Karpas-422 (cell line): Measurements from ENCODE around the gene DCTN3. TPM values are rescaled to one million over a fixed set of nuclear protein-coding genes. Genes with fewer than 3 reads are reported as not detected.

ENCODE experiments used
- DNase-seq: peaks from one replicate; pipeline ENCODE4 v3.0.0-alpha.2; 2015
- H2AFZ ChIP-seq: fragments of 200-600 bp; sonication (generic); 2 replicates; pipeline ENCODE4 v1.6.1; 2014; ENCODE audit warnings: antibody characterized with exemption, low read length, mixed read lengths
- H3K27ac ChIP-seq: fragments of 200-600 bp; sonication (generic); 2 replicates; pipeline ENCODE4 v1.5.1; 2014; ENCODE audit warnings: mild to moderate bottlenecking, low read length, moderate library complexity
- H3K27me3 ChIP-seq: fragments of 200-600 bp; sonication (generic); 2 replicates; pipeline ENCODE4 v1.6.1; 2014; ENCODE audit warnings: low read length, mixed read lengths
- H3K36me3 ChIP-seq: fragments of 200-600 bp; sonication (generic); 2 replicates; pipeline ENCODE4 v1.6.1; 2014; ENCODE audit warnings: low read length, mixed read lengths; ENCODE audit not compliant: insufficient read depth
- H3K4me1 ChIP-seq: fragments of 200-600 bp; sonication (generic); 2 replicates; pipeline ENCODE4 v1.6.1; 2014; ENCODE audit warnings: mild to moderate bottlenecking, low read length, mixed read lengths
- H3K4me2 ChIP-seq: fragments of 200-600 bp; sonication (generic); 2 replicates; pipeline ENCODE4 v1.6.1; 2014; ENCODE audit warnings: low read length, low read depth, mild to moderate bottlenecking; ENCODE audit not compliant: poor library complexity, severe bottlenecking
- H3K4me3 ChIP-seq: fragments of 200-600 bp; sonication (generic); 2 replicates; pipeline ENCODE4 v1.5.1; 2014; ENCODE audit warnings: mild to moderate bottlenecking, antibody characterized with exemption, low read length, mixed read lengths
- H3K79me2 ChIP-seq: fragments of 200-600 bp; sonication (generic); 2 replicates; pipeline ENCODE4 v1.6.1; 2014; ENCODE audit warnings: mild to moderate bottlenecking, low read length, mixed read lengths
- H3K9ac ChIP-seq: fragments of 200-600 bp; sonication (generic); 2 replicates; pipeline ENCODE4 v1.6.0; 2014; ENCODE audit warnings: low read length
- H3K9me2 ChIP-seq: fragments of 200-600 bp; sonication (generic), shearing (Covaris generic); replicated peaks from 2 replicates; pipeline ENCODE4 v1.6.0; 2014; ENCODE audit warnings: mild to moderate bottlenecking, low read length, moderate library complexity; ENCODE audit not compliant: insufficient read depth
- H3K9me3 ChIP-seq: fragments of 300-700, 200-600 bp; sonication (generic); 2 replicates; pipeline ENCODE4 v1.6.1; 2014; ENCODE audit warnings: low read length, mixed read lengths
- H4K20me1 ChIP-seq: fragments of 200-600 bp; sonication (generic); 2 replicates; pipeline ENCODE4 v1.6.1; 2014; ENCODE audit warnings: mild to moderate bottlenecking, antibody characterized with exemption, low read length, low read depth; ENCODE audit not compliant: insufficient read depth
- total RNA-seq: library from RNA; depleted of rRNA; stranded (reverse); fragments of >200 nt; shearing (Covaris generic); gene quantifications from 2 replicates; pipeline ENCODE4 v1.2.3, GENCODE V29; 2014; ENCODE audit warnings: low replicate concordance

DCTN3 gene
- total RNA-seq, 1 experiment from 2014 or later: 75.9 TPM

- H3K9me2 ChIP-seq: no peaks in the 10 kb centered on the region
- H4K20me1 ChIP-seq: no peaks in the 10 kb centered on the region
- no peak overlapping the region for H3K4me3 ChIP-seq
- no peak overlapping the region for H3K9ac ChIP-seq
- H3K4me2 ChIP-seq: no peak overlapping the region
- H2AFZ ChIP-seq: no peak overlapping the region
- no peaks in the 10 kb centered on the region for H3K27me3 ChIP-seq
- H3K4me1 ChIP-seq: no peaks in the 10 kb centered on the region
- H3K79me2 ChIP-seq: no peaks in the 10 kb centered on the region
- no peak for DNase-seq
- no peak overlapping the region for H3K27ac ChIP-seq
- H3K9me3 ChIP-seq: no peaks in the 10 kb centered on the region
- H3K36me3 ChIP-seq: no peaks in the 10 kb centered on the region
These were observed 42.7 kb downstream of the DCTN3 start for GRCh38 chr9:34577400-34578240.

- H4K20me1 ChIP-seq: no peaks in the 10 kb centered on the region
- no peak overlapping the region for H3K4me3 ChIP-seq
- H3K9ac ChIP-seq: no peak overlapping the region
- H3K4me1 ChIP-seq: no peaks in the 10 kb centered on the region
- no peaks in the 10 kb centered on the region for H3K36me3 ChIP-seq
- H3K79me2 ChIP-seq: no peaks in the 10 kb centered on the region
- DNase-seq: no peak
- H2AFZ ChIP-seq: no peak overlapping the region
- H3K27me3 ChIP-seq: no peaks in the 10 kb centered on the region
- H3K9me2 ChIP-seq: no peaks in the 10 kb centered on the region
- no peak overlapping the region for H3K27ac ChIP-seq
- no peak overlapping the region for H3K4me2 ChIP-seq
- no peaks in the 10 kb centered on the region for H3K9me3 ChIP-seq
These were observed 43.5 kb downstream of the DCTN3 start for GRCh38 chr9:34576597-34577399.

GRCh38 chr9:34575862-34576596 is 44.3 kb downstream of the DCTN3 start:
- Histone ChIP-seq H3K79me2 (no peaks in the 10 kb centered on the region), H3K36me3 (no peaks in the 10 kb centered on the region), H3K9me2 (no peaks in the 10 kb centered on the region), H3K9me3 (no peaks in the 10 kb centered on the region), H3K4me3 (no peak overlapping the region), H3K27ac (no peak overlapping the region), H3K4me1 (no peaks in the 10 kb centered on the region), H3K27me3 (no peaks in the 10 kb centered on the region), H3K9ac (no peak overlapping the region), H2AFZ (no peak overlapping the region), H3K4me2 (no peak overlapping the region), H4K20me1 (no peaks in the 10 kb centered on the region)
- DNase-seq: no peak

- no peaks in the 10 kb centered on the region for H3K27me3 ChIP-seq
These were observed 45.1 kb downstream of the DCTN3 start for GRCh38 chr9:34575241-34575640.

GRCh38 chr9:34574571-34574970 is 45.7 kb downstream of the DCTN3 start:
- Histone ChIP-seq H3K9me2 (no peaks in the 10 kb centered on the region), H2AFZ (no peak overlapping the region), H3K27me3 (no peaks in the 10 kb centered on the region), H3K4me3 (no peak overlapping the region), H3K9ac (no peak overlapping the region), H3K4me1 (no peaks in the 10 kb centered on the region), H3K36me3 (no peaks in the 10 kb centered on the region), H3K79me2 (no peaks in the 10 kb centered on the region), H4K20me1 (no peaks in the 10 kb centered on the region), H3K27ac (no peak overlapping the region), H3K9me3 (no peaks in the 10 kb centered on the region), H3K4me2 (no peak overlapping the region)
- no peak for DNase-seq

More at GRCh38 chr9:34575241-34575640, 45.1 kb downstream of the DCTN3 start:
- Histone ChIP-seq H3K79me2 (no peaks in the 10 kb centered on the region), H3K4me2 (no peak overlapping the region), H4K20me1 (no peaks in the 10 kb centered on the region), H3K36me3 (no peaks in the 10 kb centered on the region), H3K4me3 (no peak overlapping the region), H3K27ac (no peak overlapping the region), H3K4me1 (no peaks in the 10 kb centered on the region), H3K9me2 (no peaks in the 10 kb centered on the region), H3K9me3 (no peaks in the 10 kb centered on the region), H2AFZ (no peak overlapping the region), H3K9ac (no peak overlapping the region)
- no peak for DNase-seq

GRCh38 chr9:34573599-34574325 is 46.5 kb downstream of the DCTN3 start:
- DNase-seq: no peak
- no peaks in the 10 kb centered on the region for H3K27me3 ChIP-seq
- H3K79me2 ChIP-seq: no peaks in the 10 kb centered on the region

GRCh38 chr9:34572628-34573027 is 47.7 kb downstream of the DCTN3 start:
- no peak overlapping the region for H2AFZ ChIP-seq

More at GRCh38 chr9:34573599-34574325, 46.5 kb downstream of the DCTN3 start:
- Histone ChIP-seq H2AFZ (no peak overlapping the region), H3K4me2 (no peak overlapping the region), H4K20me1 (no peaks in the 10 kb centered on the region), H3K4me1 (no peaks in the 10 kb centered on the region), H3K9me3 (no peaks in the 10 kb centered on the region), H3K4me3 (no peak overlapping the region), H3K9ac (no peak overlapping the region), H3K36me3 (no peaks in the 10 kb centered on the region), H3K9me2 (no peaks in the 10 kb centered on the region), H3K27ac (no peak overlapping the region)

More at GRCh38 chr9:34572628-34573027, 47.7 kb downstream of the DCTN3 start:
- H4K20me1 ChIP-seq: no peaks in the 10 kb centered on the region
- H3K36me3 ChIP-seq: no peaks in the 10 kb centered on the region
- no peaks in the 10 kb centered on the region for H3K4me1 ChIP-seq
- no peak overlapping the region for H3K27ac ChIP-seq
- H3K9ac ChIP-seq: no peak overlapping the region
- no peaks in the 10 kb centered on the region for H3K9me3 ChIP-seq
- H3K27me3 ChIP-seq: no peaks in the 10 kb centered on the region
- no peaks in the 10 kb centered on the region for H3K79me2 ChIP-seq
- no peaks in the 10 kb centered on the region for H3K9me2 ChIP-seq
- H3K4me3 ChIP-seq: no peak overlapping the region
- no peak for DNase-seq
- H3K4me2 ChIP-seq: no peak overlapping the region
